Liver (tissue), 9 donors: ENCODE measurements around the gene SH3BP1. TPM values are rescaled to one million over a fixed set of nuclear protein-coding genes. Genes with fewer than 3 reads are reported as not detected.

Experiments used
- DNase-seq: peaks from one replicate; pipeline ENCODE4 v3.0.0-alpha.2; 2017; ENCODE audit warnings: low spot score
- H3K27ac ChIP-seq, 2 donors: one replicate each; pipeline ENCODE4 v1.7.0; 2013; ENCODE audit warnings: inconsistent platforms in 2 of 2, low read length in 2 of 2, control low read depth in 1 of 2, low read depth in 1 of 2, mild to moderate bottlenecking in 1 of 2
- H3K27me3 ChIP-seq, 4 donors: one replicate each; pipeline versions ENCODE4 v1.6.1 to v1.7.0; 2013; ENCODE audit warnings: low read length in 3 of 4, inconsistent platforms in 1 of 4, mild to moderate bottlenecking in 1 of 4, moderate library complexity in 1 of 4; ENCODE audit not compliant: control insufficient read depth in 4 of 4, insufficient read depth in 4 of 4
- H3K36me3 ChIP-seq, 4 donors: one replicate each; pipeline versions ENCODE4 v1.6.1 to v1.7.0; 2013; ENCODE audit warnings: low read length in 3 of 4, mild to moderate bottlenecking in 3 of 4, low read depth in 1 of 4, moderate library complexity in 1 of 4; ENCODE audit not compliant: control insufficient read depth in 4 of 4, insufficient read depth in 3 of 4
- H3K4me1 ChIP-seq, 4 donors: one replicate each; pipeline versions ENCODE4 v1.6.1 to v1.7.0; 2013; ENCODE audit warnings: low read length in 3 of 4, mild to moderate bottlenecking in 3 of 4, moderate library complexity in 1 of 4; ENCODE audit not compliant: control insufficient read depth in 4 of 4, insufficient read depth in 4 of 4
- H3K4me3 ChIP-seq, 3 donors: one replicate each; pipeline versions ENCODE4 v1.6.1 to v1.7.0; 2013; ENCODE audit warnings: low read length in 3 of 3, control low read depth in 1 of 3, low read depth in 1 of 3, mild to moderate bottlenecking in 1 of 3
- H3K9ac ChIP-seq, 2 donors: one replicate each; pipeline ENCODE4 v1.7.0; 2013; ENCODE audit warnings: low read length in 2 of 2, mild to moderate bottlenecking in 2 of 2, moderate library complexity in 2 of 2, control low read depth in 1 of 2, low read depth in 1 of 2
- H3K9me3 ChIP-seq, 4 donors: one replicate each; pipeline versions ENCODE4 v1.6.1 to v1.7.0; 2013; ENCODE audit warnings: low read length in 3 of 4; ENCODE audit not compliant: control insufficient read depth in 4 of 4
- ATF3 ChIP-seq: IDR thresholded peaks from 2 replicates; pipeline ENCODE4 v1.6.1; 2016; ENCODE audit warnings: antibody characterized with exemption
- CTCF ChIP-seq: fragments of 150-350 bp; IDR thresholded peaks from 2 replicates; pipeline ENCODE4 v1.5.1; 2017; ENCODE audit warnings: improper control_type of control experiment, low read depth, low read length; ENCODE audit not compliant: missing input control
- EGR1 ChIP-seq, 2 donors: IDR thresholded peaks; 2 replicates each; pipeline ENCODE4 v1.6.1; 2016 to 2018; ENCODE audit warnings: antibody characterized with exemption in 2 of 2, low read depth in 2 of 2
- FOXA1 ChIP-seq: IDR thresholded peaks from 2 replicates; pipeline ENCODE4 v1.6.1; 2016; ENCODE audit warnings: antibody characterized with exemption
- FOXA2 ChIP-seq: IDR thresholded peaks from 2 replicates; pipeline ENCODE4 v1.6.1; 2016; ENCODE audit warnings: antibody characterized with exemption
- GABPA ChIP-seq, 2 donors: IDR thresholded peaks in 1 of 2; conservative IDR thresholded peaks in 1 of 2; 2 replicates each; pipeline ENCODE4 v1.6.1; 2016; ENCODE audit warnings: antibody characterized with exemption in 2 of 2, mild to moderate bottlenecking in 1 of 2, moderate library complexity in 1 of 2
- HNF4G ChIP-seq: IDR thresholded peaks from 2 replicates; pipeline ENCODE4 v1.6.1; 2016; ENCODE audit warnings: antibody characterized with exemption
- JUND ChIP-seq, 2 donors: IDR thresholded peaks; 2 replicates each; pipeline ENCODE4 v1.6.1; 2016; ENCODE audit warnings: antibody characterized with exemption in 2 of 2
- MAX ChIP-seq: IDR thresholded peaks from 2 replicates; pipeline ENCODE4 v1.6.1; 2016; ENCODE audit warnings: antibody characterized with exemption
- NR2F2 ChIP-seq: IDR thresholded peaks from 2 replicates; pipeline ENCODE4 v1.6.1; 2016; ENCODE audit warnings: antibody characterized with exemption
- RAD21 ChIP-seq, 2 donors: IDR thresholded peaks; 2 replicates each; pipeline ENCODE4 v1.6.1; 2016; ENCODE audit warnings: antibody characterized with exemption in 2 of 2, mild to moderate bottlenecking in 2 of 2
- REST ChIP-seq: IDR thresholded peaks from 2 replicates; pipeline ENCODE4 v1.6.1; 2016; ENCODE audit warnings: antibody characterized with exemption, mild to moderate bottlenecking
- RXRA ChIP-seq, 2 donors: IDR thresholded peaks; 2 replicates each; pipeline ENCODE4 v1.6.1; 2017 to 2018; ENCODE audit warnings: antibody characterized with exemption in 2 of 2, mild to moderate bottlenecking in 1 of 2
- SP1 ChIP-seq: IDR thresholded peaks from 2 replicates; pipeline ENCODE4 v1.6.1; 2018; ENCODE audit warnings: antibody characterized with exemption, mild to moderate bottlenecking
- TAF1 ChIP-seq: conservative IDR thresholded peaks from 2 replicates; pipeline ENCODE4 v1.6.1; 2016; ENCODE audit warnings: antibody characterized with exemption, mild to moderate bottlenecking
- YY1 ChIP-seq: IDR thresholded peaks from 2 replicates; pipeline ENCODE4 v1.6.1; 2016; ENCODE audit warnings: antibody characterized with exemption, mild to moderate bottlenecking
- WGBS: extraction: QIAGEN DNeasy Blood & Tissue Kit; methylation state at CpG from one replicate; pipeline ENCODE4 v1.1.7; 2013; 5-methylcytosine and 5-hydroxymethylcytosine counted together
- polyA plus RNA-seq, 2 donors: library from polyadenylated mRNA; stranded (reverse) in 1 of 2; unstranded in 1 of 2; fragments of 200-250 nt in 1 of 2; fragments of >200 nt in 1 of 2; fragmentation: Nextera tagmentation in 1 of 2; extraction: Ambion mirVana in 1 of 2; gene quantifications; one replicate each; pipeline versions ENCODE4 v1.2.1 to v1.2.3, GENCODE V29; 2013 to 2015
- total RNA-seq, 2 donors: library from RNA; depleted of rRNA; stranded (reverse); fragments of >200 nt; gene quantifications; one replicate each; pipeline ENCODE4 v1.2.3, GENCODE V29; 2014
- donor health status: healthy.
- donor health status: healthy.
- donor health status: healthy.
- donor health status: healthy.
- donor health status: healthy.

SH3BP1 gene
- total and polyA plus RNA-seq, 4 donors = 0.24 to 8.2 (median 2.7) TPM

- TF ChIP-seq CTCF (no peak), ATF3 (no peak), FOXA1 (no peak), RAD21 (IDR thresholded peaks at IDR 0.05) (no peak), YY1 (no peak), RXRA (IDR thresholded peaks at IDR 0.05) (no peak)
These were observed 4.3 kb upstream of the SH3BP1 start (continued) for GRCh38 chr22:37635157-37635556.

- no peaks in the 10 kb centered on the region for H3K36me3 ChIP-seq
- H3K4me1 ChIP-seq = peaks cover 7 to 55% (median 35%) of the 10 kb centered on the region in 4 donors
- no peak overlapping the region for H3K4me3 ChIP-seq
- H3K27me3 ChIP-seq = no peaks in the 10 kb centered on the region
- no peak for DNase-seq
- no peak for TF ChIP-seq MAX
- TF ChIP-seq RXRA (IDR thresholded peaks at IDR 0.05) = no peak
- no peak for TF ChIP-seq ATF3
- no peak for TF ChIP-seq SP1
- TF ChIP-seq CTCF = peak; percentile 10
- TF ChIP-seq FOXA1 = no peak
- no peak for TF ChIP-seq YY1
- peak overlapping the region in 1 of 2 donors; percentile 10 for H3K27ac ChIP-seq
- WGBS = 72% methylated on average over 6 of the region's 6 CpGs
- H3K9me3 ChIP-seq = no peaks in the 10 kb centered on the region
- no peak overlapping the region for H3K9ac ChIP-seq
These were observed 3.1 kb upstream of the SH3BP1 start for GRCh38 chr22:37636186-37636948.

GRCh38 chr22:37636949-37637273 is 2.6 kb upstream of the SH3BP1 start:
- H3K9ac ChIP-seq = no peak overlapping the region
- DNase-seq = no peak
- H3K4me1 ChIP-seq = peaks cover 6 to 50% (median 30%) of the 10 kb centered on the region in 4 donors
- no peaks in the 10 kb centered on the region for H3K36me3 ChIP-seq
- peak overlapping the region in 1 of 2 donors; percentile 10 for H3K27ac ChIP-seq
- H3K4me3 ChIP-seq = no peak overlapping the region
- H3K9me3 ChIP-seq = no peaks in the 10 kb centered on the region
- H3K27me3 ChIP-seq = no peaks in the 10 kb centered on the region
- TF ChIP-seq REST = no peak
- no peak for TF ChIP-seq HNF4G
- no peak for TF ChIP-seq EGR1 (IDR thresholded peaks at IDR 0.05; ENCODE audit: low read depth in 2 of 2)
- TF ChIP-seq SP1 = no peak
- no peak for TF ChIP-seq TAF1
- TF ChIP-seq RXRA (IDR thresholded peaks at IDR 0.05) = no peak
- no peak for TF ChIP-seq NR2F2
- TF ChIP-seq CTCF = no peak
- TF ChIP-seq ATF3 = no peak
- TF ChIP-seq JUND (IDR thresholded peaks at IDR 0.05) = no peak
- no peak for TF ChIP-seq FOXA2
- TF ChIP-seq YY1 = no peak
- TF ChIP-seq MAX = no peak
- TF ChIP-seq GABPA (IDR thresholded peaks at IDR 0.05 in 1 of 2, conservative IDR thresholded peaks at IDR 0.05 in 1 of 2) = no peak
- WGBS = 77% methylated on average over 3 of the region's 3 CpGs
